GM12892 (cell line): ENCODE results near the gene MAGOH.
"Not testable (repeated sequence)": the region's sequence is repeated elsewhere in the genome, so short reads cannot be mapped to it uniquely, and the experiment has no call there.

Experiments used
- DNase-seq: peaks from one replicate; pipeline ENCODE4 v3.0.0; 2011; ENCODE audit not compliant: insufficient read length
- FAIRE-seq: peaks from 2 replicates; lab custom pipeline; 2011; peaks lifted over from hg19 to GRCh38; lab: Jason Lieb, UNC
- POLR2A ChIP-seq: IDR thresholded peaks from 2 replicates; pipeline ENCODE4 v1.6.1; 2011; ENCODE audit warnings: low read depth, low read length, control low read depth
- POLR2AphosphoS5 ChIP-seq: IDR thresholded peaks from 2 replicates; pipeline ENCODE4 v1.6.1; 2011; ENCODE audit warnings: low read depth, low read length, control low read depth
- TAF1 ChIP-seq: IDR thresholded peaks from 2 replicates; pipeline ENCODE4 v1.6.1; 2011; ENCODE audit warnings: low read depth, mild to moderate bottlenecking, control low read depth, low read length, borderline replicate concordance

MAGOH gene

DNA sequence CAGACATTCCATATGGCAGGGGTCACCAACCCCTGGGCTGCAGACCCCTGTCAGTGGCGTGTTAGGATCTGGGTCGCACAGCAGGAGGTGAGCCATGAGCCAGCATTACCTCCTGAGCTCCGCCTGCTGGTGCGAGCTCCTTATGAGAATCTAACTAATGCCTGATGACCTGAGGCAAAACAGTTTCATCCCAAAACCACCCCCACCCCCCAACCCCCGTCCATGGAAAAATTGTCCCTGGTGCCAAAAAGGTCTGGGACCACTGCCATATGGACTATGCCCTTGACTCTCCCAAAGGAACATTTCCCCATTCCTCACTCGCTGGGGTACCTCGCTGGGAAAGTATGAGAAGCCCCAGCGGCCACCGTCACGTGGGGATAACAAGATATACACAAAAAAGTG is 48.1 kb downstream of the MAGOH start:
- FAIRE-seq (no peak), DNase-seq (no peak)
- TF ChIP-seq POLR2A (no peak), POLR2AphosphoS5 (no peak), TAF1 (no peak)

DNA sequence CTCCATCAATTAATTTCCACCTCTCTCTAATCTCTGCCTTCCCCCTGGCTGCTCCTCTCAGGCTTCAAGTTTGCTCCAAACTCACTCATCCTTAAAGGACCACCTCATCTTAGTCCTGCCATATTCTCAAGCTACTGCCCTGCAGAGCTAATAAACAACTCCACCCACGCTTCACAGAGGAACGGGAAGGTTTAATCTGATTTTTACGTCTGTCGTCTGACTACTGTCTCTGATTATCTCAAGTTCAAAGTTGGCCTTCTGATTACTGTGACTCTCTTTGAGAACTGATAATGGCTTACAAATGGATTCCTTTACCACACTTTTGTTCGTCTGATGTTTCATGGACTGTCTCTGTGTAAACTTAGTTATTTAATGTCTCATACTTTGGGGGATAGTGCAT is 49.3 kb downstream of the MAGOH start:
- no peak for DNase-seq
- no peak for FAIRE-seq
- no peak for TF ChIP-seq TAF1

DNA sequence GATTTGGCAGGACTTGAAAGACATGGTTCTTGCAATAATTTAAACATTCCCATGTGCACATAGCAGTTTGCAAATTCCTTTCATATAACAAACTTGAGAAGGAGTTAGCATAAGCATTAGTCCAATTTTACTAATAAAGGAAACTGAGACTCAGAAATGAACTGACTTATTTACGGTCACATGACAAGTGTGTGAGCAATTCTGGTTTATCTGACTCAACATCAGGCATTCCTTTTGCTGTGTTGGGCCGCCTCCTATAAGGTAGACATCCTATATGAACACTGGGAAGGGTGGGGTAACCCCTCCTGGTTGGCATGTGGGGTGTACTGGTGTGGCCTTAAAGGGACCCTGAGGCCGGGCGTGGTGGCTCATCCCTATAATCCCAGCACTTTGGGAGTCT is 50.2 kb downstream of the MAGOH start:
- DNase-seq, result no peak
- TF ChIP-seq POLR2AphosphoS5, result no peak
- no peak for FAIRE-seq

DNA sequence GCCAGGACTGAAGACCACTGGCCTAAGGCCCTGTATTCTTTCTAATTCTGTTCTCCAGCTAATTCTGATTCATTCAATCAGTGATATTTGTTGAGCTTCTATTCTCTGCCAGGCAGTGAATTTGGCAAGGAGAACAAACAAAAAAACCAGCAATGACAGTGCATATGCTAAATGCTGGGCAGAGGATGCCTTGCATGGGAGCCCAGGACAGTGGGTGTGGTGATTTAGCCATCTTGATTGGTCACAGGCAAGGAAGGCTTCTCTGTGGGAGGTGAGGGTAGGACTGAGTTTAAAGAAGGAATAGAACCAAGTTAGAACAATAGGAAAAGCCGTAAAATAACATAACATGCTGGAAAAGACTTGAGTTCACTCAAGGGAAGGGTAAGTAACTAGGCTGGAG is 50.9 kb downstream of the MAGOH start:
- DNase-seq (no peak), FAIRE-seq (no peak)
- TF ChIP-seq POLR2A, result no peak
- no peak for TF ChIP-seq POLR2AphosphoS5
- no peak for TF ChIP-seq TAF1

DNA sequence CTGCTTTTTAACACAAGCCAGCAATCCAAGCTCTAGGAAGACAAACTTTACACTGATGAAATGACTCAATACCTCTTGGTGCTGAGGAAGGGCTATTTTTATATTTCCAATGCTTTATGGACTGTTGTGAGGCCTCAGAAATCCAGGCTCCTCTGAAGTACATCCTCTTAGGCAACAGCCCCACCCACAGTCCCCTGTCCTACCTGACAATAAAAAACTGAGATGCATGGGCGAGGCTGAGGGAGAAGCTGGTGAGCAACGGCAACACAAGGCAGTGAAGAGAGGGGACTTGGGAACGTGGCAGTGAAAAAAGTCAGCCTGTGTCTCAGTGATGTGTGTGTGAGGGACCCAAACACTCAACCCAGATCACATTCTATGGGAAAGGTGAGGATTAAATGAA is 51.8 kb downstream of the MAGOH start:
- no peak for DNase-seq
- TF ChIP-seq TAF1, result no peak
- no peak for TF ChIP-seq POLR2AphosphoS5
- TF ChIP-seq POLR2A, result no peak
- FAIRE-seq, result no peak

DNA sequence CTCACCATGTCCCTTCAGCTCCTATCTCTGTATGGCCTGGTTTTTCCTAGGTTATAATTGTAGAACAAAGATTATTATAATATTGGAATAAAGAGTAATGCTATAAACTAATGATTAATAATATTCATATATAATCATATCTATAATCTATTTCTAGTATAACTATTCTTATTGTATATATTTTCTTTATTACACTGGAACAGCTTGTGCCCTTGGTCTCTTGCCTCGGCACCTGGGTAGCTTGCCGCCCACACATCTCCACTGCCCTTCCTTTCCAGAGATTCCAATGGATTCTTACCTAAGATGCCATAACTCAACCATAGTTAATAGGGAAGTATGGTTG is 52.4 kb downstream of the MAGOH start:
- FAIRE-seq, DNase-seq: not testable (repeated sequence)

DNA sequence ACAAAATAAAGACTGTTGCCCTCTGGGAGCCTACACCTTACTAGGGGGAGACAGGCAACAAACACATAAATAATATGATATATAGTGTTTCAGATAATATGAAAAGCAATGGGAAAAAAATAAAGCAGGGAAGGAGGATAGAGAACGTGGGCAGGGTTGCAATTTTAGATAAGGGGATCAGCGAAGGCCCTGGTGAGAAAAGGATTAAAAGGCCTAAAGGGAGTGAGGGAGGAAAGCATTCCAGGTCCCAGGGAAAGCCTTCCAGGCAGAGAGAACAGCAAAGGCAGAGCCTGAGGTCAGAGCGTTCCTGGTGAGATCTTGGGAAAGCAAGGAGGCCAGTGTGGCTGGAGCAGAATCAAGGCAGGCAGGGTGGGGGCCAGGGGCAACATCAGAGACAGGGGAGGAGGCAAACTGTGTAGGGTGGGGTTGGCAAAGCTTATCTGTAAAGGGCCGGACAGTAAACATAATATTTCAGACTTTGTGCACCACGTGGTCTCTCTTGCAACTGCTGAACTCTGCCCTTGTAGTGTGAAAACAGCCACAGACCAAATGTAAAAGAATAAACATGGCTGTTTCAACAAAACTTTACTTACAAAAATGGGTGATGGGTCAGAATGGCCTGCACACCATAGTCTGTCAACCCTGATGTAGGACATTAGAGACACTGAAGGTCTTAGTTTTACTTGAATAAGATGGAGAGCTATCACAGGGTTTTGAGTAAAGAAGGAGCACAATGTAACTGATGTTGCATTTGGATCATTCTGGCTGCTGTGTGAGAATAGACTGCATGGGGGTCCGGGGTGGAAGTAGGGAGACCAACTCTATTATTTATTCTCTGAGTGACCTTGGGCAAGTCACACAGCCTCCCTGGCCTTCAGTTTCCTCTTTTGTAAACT is 55.0 kb downstream of the MAGOH start:
- DNase-seq (no peak), FAIRE-seq (no peak)
- TF ChIP-seq TAF1, result no peak
- no peak for TF ChIP-seq POLR2AphosphoS5
- no peak for TF ChIP-seq POLR2A

DNA sequence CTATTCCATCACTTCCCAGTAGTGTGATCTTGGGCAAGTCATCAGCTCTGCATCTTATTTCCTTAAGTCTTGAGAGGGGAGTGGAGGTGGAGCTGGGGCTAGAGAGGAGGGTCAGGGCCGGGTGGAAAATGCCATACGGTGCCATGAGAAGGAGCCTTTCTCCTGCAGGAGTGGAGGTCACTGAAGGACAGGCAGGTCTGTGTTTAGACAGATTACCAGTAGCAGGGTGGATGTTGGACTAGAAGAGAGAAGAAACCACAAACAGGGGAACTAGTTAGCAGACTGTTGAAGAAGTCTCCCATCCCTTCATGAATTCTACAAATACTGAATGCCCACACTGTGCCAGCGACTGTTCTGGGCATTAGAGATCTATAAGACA is 55.6 kb downstream of the MAGOH start:
- DNase-seq (no peak), FAIRE-seq (no peak)
- TF ChIP-seq TAF1 (no peak), POLR2A (no peak), POLR2AphosphoS5 (no peak)

DNA sequence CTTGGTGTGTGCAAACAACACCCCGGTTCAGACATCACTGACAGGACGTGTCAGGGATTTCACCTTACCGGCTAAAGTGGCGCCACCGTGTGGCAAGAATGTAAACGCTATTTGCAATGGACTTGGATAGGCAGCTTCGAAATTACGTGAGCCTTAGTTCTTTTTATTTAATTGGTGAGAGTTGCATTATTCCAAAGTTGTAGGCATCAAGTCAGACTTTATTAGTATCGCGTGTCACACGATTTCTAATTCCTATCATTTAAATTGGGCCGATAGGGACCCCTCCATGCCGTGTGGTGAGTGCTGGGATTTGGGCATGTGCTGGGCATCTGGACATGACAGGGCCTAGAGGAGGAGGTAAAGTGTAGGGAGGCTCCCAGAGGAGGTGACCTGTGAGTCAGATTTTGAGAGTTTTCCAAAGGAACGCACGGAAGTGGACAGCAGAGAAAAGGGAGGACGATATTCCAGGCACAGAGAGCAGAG is 56.2 kb downstream of the MAGOH start:
- DNase-seq, result peak; percentile 41
- FAIRE-seq, result peak; percentile 92
- TF ChIP-seq POLR2AphosphoS5, result no peak
- no peak for TF ChIP-seq POLR2A
- no peak for TF ChIP-seq TAF1

DNA sequence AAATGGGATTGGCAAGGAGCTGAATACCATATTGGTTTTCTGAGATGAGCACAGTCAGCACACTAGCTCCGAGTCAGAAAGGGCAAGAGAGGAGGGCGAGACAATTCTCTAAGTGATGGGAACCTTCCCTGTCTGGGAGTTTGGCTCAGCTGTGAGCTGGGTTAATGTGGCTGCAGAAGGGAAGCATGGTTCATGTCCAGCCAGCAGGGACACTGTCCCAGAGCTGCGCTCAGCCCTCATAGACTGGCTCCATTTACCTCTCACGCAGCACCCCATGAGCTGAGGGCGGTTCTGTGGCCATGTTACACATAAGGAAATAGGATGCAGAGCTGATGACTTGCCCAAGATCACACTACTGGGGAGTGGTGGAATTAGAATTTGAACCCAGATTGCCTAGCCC is 57.4 kb downstream of the MAGOH start:
- DNase-seq (no peak), FAIRE-seq (no peak)
- TF ChIP-seq POLR2AphosphoS5 (no peak), TAF1 (no peak), POLR2A (no peak)

DNA sequence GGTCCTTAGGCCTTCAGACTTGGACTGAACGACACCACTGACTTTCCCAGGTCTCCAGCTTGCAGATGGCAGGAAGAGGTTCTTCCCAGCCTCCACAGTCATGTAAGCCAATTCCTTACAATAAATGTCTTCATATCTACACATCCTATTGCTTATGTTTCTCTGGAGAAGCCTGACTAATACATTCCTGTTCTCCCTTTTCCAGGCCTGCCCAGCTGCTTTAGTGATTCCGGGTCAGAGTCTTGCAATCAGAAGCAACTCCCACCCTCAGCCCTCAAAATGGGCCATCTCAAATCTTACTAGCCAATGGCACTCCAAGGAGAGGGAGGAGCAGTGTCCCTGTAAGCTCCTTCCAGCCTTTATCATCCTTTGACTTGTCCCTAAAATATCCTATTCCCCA is 58.1 kb downstream of the MAGOH start:
- FAIRE-seq (no peak), DNase-seq (no peak)
- TF ChIP-seq POLR2A, result no peak
- no peak for TF ChIP-seq POLR2AphosphoS5
- no peak for TF ChIP-seq TAF1
